Measurements from ENCODE around the gene BRD3.

BRD3 gene

GRCh38 chr9:133998915-133999595, 68.8 kb downstream of the BRD3 start:
- no peak overlapping the region for H3K27ac ChIP-seq
- DNase-seq (ENCODE audit: low spot score) = no peak
- TF ChIP-seq, protein P1, sequence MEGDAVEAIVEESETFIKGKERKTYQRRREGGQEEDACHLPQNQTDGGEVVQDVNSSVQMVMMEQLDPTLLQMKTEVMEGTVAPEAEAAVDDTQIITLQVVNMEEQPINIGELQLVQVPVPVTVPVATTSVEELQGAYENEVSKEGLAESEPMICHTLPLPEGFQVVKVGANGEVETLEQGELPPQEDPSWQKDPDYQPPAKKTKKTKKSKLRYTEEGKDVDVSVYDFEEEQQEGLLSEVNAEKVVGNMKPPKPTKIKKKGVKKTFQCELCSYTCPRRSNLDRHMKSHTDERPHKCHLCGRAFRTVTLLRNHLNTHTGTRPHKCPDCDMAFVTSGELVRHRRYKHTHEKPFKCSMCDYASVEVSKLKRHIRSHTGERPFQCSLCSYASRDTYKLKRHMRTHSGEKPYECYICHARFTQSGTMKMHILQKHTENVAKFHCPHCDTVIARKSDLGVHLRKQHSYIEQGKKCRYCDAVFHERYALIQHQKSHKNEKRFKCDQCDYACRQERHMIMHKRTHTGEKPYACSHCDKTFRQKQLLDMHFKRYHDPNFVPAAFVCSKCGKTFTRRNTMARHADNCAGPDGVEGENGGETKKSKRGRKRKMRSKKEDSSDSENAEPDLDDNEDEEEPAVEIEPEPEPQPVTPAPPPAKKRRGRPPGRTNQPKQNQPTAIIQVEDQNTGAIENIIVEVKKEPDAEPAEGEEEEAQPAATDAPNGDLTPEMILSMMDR (IDR thresholded peaks at IDR 0.05) = no peak
- H3K4me3 ChIP-seq = no peak overlapping the region

GRCh38 chr9:133997584-133997983, 70.2 kb downstream of the BRD3 start:
- TF ChIP-seq, protein P1 (IDR thresholded peaks at IDR 0.05) = no peak
- Histone ChIP-seq H3K4me3 (no peak overlapping the region), H3K27ac (no peak overlapping the region)
- no peak for DNase-seq (ENCODE audit: low spot score)

- Histone ChIP-seq H3K27ac (no peak overlapping the region), H3K4me3 (no peak overlapping the region)
- DNase-seq (ENCODE audit: low spot score) = no peak
- TF ChIP-seq, protein P1 (IDR thresholded peaks at IDR 0.05) = no peak
Observed at GRCh38 chr9:133996531-133997520, 71.0 kb downstream of the BRD3 start.

DNA sequence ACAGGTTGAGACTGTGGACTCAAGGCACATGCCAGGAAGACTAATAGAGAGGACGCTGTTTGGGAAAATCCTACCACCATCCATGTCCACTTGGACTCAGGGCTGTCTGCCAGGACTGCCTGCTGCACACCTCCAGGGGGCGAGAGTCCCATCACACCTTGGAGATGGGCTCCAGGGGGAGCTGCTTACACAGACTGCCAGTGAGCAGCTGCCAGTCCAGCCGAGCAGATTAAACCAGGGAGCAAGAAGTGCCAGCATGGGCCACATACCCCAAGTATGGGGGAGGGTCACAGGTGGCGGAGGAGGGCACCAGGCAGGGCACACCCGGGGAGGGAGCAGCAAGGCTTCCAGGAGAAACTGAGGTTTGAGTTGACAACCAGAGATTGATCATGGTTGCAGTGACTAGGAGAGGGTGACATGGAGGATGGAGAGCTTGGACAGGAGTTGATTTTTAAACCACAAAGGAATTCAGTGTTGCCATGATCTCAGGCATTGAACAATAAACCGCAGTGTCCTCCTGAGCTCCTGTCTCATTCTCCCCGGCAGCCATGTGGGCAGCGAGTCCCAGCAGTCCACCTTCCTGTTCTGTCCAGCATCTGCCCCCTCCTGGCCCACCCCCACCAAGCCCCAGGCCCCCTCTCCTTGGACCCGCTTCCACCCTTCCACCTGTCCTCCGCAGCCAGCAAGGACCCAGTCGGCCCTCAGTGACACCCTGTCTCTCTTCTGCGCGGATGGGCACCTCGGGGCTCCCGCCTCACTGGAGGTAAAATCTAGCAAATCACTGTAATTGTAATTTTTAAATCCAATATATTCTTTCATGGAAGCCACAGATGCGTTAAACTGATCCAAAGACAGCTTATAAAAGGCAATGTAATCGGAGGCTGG, 72.6 kb downstream of the BRD3 start:
- DNase-seq (ENCODE audit: low spot score) = no peak
- TF ChIP-seq, protein P1 (IDR thresholded peaks at IDR 0.05) = no peak
- no peak overlapping the region for H3K27ac ChIP-seq
- no peak overlapping the region for H3K4me3 ChIP-seq

GRCh38 chr9:133994353-133995011, 73.3 kb downstream of the BRD3 start:
- TF ChIP-seq, protein P1 (IDR thresholded peaks at IDR 0.05) = peak; percentile 94
- Histone ChIP-seq H3K27ac (no peak overlapping the region), H3K4me3 (no peak overlapping the region)
- no peak for DNase-seq (ENCODE audit: low spot score)

GRCh38 chr9:133993635-133994253, 74.1 kb downstream of the BRD3 start:
- H3K4me3 ChIP-seq = peak overlapping the region; percentile 69
- TF ChIP-seq, protein P1 (IDR thresholded peaks at IDR 0.05) = no peak
- H3K27ac ChIP-seq = peak overlapping the region in 1 of 2 donors; percentile 93
- DNase-seq (ENCODE audit: low spot score) = no peak

All from coronary artery (tissue), 2 donors.